B cell (primary cell): ENCODE measurements around the gene RALY. TPM values are rescaled to one million over a fixed set of nuclear protein-coding genes. Genes with fewer than 3 reads are reported as not detected.
A peak's percentile ranks its signal among the peaks of the same experiment; 100 is the strongest.

Experiments used
- ATAC-seq: fragments of 200-7000 bp; cut with Tn5 transposase; one replicate; pipeline ENCODE4 v1.10.0; 2021; ENCODE audit warnings: low read depth, mild to moderate bottlenecking, moderate number of reproducible peaks, moderate library complexity
- CTCF ChIA-PET: fragments of 350-600 bp; sonication (Branson Sonifier 250); formaldehyde crosslinking; loops from one replicate; lab custom pipeline; 2021; ENCODE audit warnings: antibody characterized with exemption, inconsistent platforms; lab: Charles Lee
- POLR2A ChIA-PET: fragments of 350-600 bp; sonication (Branson Sonifier 250); formaldehyde crosslinking; loops from one replicate; lab custom pipeline; 2021; ENCODE audit warnings: antibody characterized with exemption; lab: Charles Lee
- DNase-seq: peaks from one replicate; pipeline ENCODE4 v3.0.0; 2013
- H2AFZ ChIP-seq: 2 replicates; pipeline ENCODE4 v1.6.1; 2012; ENCODE audit warnings: mild to moderate bottlenecking, low read depth, low read length; ENCODE audit not compliant: insufficient read depth, poor library complexity, severe bottlenecking
- H3K27ac ChIP-seq, 2 donors: 1 replicate in 1 of 2; 2 replicates in 1 of 2; pipeline ENCODE4 v1.5.1; 2012 to 2013; ENCODE audit warnings: low read length in 2 of 2, mild to moderate bottlenecking in 2 of 2, moderate library complexity in 1 of 2
- H3K27me3 ChIP-seq, 4 experiments: fragments of 200-600 bp in 1 of 4; sonication (generic) in 1 of 4; replicated peaks in 1 of 4; 1 replicate in 2 of 4; 2 replicates in 2 of 4; pipeline versions ENCODE4 v1.6.1 to v1.7.0; 2013 to 2016; ENCODE audit warnings: low read length in 3 of 4, mild to moderate bottlenecking in 2 of 4, mixed read lengths in 1 of 4, moderate library complexity in 1 of 4; ENCODE audit not compliant: insufficient read depth in 4 of 4, control insufficient read depth in 3 of 4; ENCODE audit errors: control extremely low read depth in 1 of 4
- H3K36me3 ChIP-seq, 2 experiments: replicated peaks in 1 of 2; 1 replicate in 1 of 2; 2 replicates in 1 of 2; pipeline versions ENCODE4 v1.6.1 to v1.7.1; 2013; ENCODE audit warnings: low read length in 1 of 2; ENCODE audit not compliant: insufficient read depth in 2 of 2, control insufficient read depth in 1 of 2; ENCODE audit errors: control extremely low read depth in 1 of 2, extremely low read depth in 1 of 2
- H3K4me1 ChIP-seq, 2 donors: fragments of 200-600 bp in 1 of 2; sonication (generic) in 1 of 2; 1 replicate in 1 of 2; 2 replicates in 1 of 2; pipeline versions ENCODE4 v1.5.1 to v1.6.1; 2013 to 2017; ENCODE audit warnings: low read length in 2 of 2; ENCODE audit not compliant: control insufficient read depth in 2 of 2, insufficient read depth in 2 of 2
- H3K4me2 ChIP-seq: replicated peaks from 2 replicates; pipeline ENCODE3; 2012; ENCODE audit warnings: mild to moderate bottlenecking, low read depth, low read length; ENCODE audit not compliant: poor library complexity, severe bottlenecking
- H3K4me3 ChIP-seq, 5 experiments: fragments of 200-600 bp in 1 of 5; sonication (generic) in 1 of 5; 1 replicate in 3 of 5; 2 replicates in 2 of 5; pipeline versions ENCODE4 v1.5.1 to v1.7.0; 2011 to 2016; ENCODE audit warnings: low read length in 4 of 5, mild to moderate bottlenecking in 4 of 5, low read depth in 2 of 5, control low read depth in 1 of 5, moderate library complexity in 1 of 5; ENCODE audit not compliant: insufficient read depth in 1 of 5; ENCODE audit errors: control extremely low read depth in 1 of 5, extremely low read depth in 1 of 5
- H3K79me2 ChIP-seq: fragments of 200-600 bp; sonication (generic); one replicate; pipeline ENCODE4 v1.6.0; 2016; ENCODE audit warnings: low read length; ENCODE audit not compliant: control insufficient read depth, insufficient read depth
- H3K9ac ChIP-seq: fragments of 200-600 bp; sonication (generic); 2 replicates; pipeline ENCODE4 v1.6.1; 2017; ENCODE audit warnings: mild to moderate bottlenecking, low read length, moderate library complexity
- H3K9me3 ChIP-seq, 3 donors: one replicate each; pipeline versions ENCODE4 v1.6.1 to v1.7.1; 2013; ENCODE audit warnings: low read length in 2 of 3; ENCODE audit not compliant: control insufficient read depth in 2 of 3, insufficient read depth in 1 of 3; ENCODE audit errors: control extremely low read depth in 1 of 3
- H4K20me1 ChIP-seq: 2 replicates; pipeline ENCODE4 v1.6.0; 2012; ENCODE audit warnings: mild to moderate bottlenecking, low read length; ENCODE audit not compliant: insufficient read depth, control insufficient read depth, poor library complexity, severe bottlenecking
- H3K27ac Mint-ChIP-seq: one replicate; pipeline ENCODE4 v1.8.0; 2021; ENCODE audit warnings: mixed read lengths
- H3K27me3 Mint-ChIP-seq: one replicate; pipeline ENCODE4 v1.8.0; 2021; ENCODE audit warnings: mixed read lengths
- H3K4me1 Mint-ChIP-seq: one replicate; pipeline ENCODE4 v1.8.0; 2021; ENCODE audit warnings: mixed read lengths
- H3K4me3 Mint-ChIP-seq: one replicate; pipeline ENCODE4 v1.8.0; 2021; ENCODE audit warnings: mixed read lengths
- H3K9me3 Mint-ChIP-seq: one replicate; pipeline ENCODE4 v1.8.0; 2022; ENCODE audit warnings: mixed read lengths; ENCODE audit not compliant: insufficient read depth
- EZH2 ChIP-seq: IDR thresholded peaks from 2 replicates; pipeline ENCODE4 v1.6.1; 2012; ENCODE audit warnings: borderline replicate concordance, low read depth, mild to moderate bottlenecking, moderate library complexity, low read length; ENCODE audit not compliant: insufficient read depth, poor library complexity, severe bottlenecking
- WGBS: methylation state at CpG from one replicate; pipeline ENCODE4 v1.1.5; 2013; ENCODE audit warnings: missing lambda C conversion rate; ENCODE audit not compliant: insufficient coverage; 5-methylcytosine and 5-hydroxymethylcytosine counted together
- intact Hi-C: fragments of 100-400 bp; cut with micrococcal nuclease; formaldehyde crosslinking; loops from one replicate; pipeline ENCODE4 v1.10.0; 2022
- polyA plus RNA-seq: library from polyadenylated mRNA; depleted of rRNA; stranded (reverse); fragments of >200 nt; gene quantifications from 2 replicates; pipeline ENCODE4 v1.2.3, GENCODE V29; 2012
- total RNA-seq, 2 donors: library from RNA; stranded (reverse); fragments of 120-200 nt in 1 of 2; gene quantifications; 1 replicate in 1 of 2; 2 replicates in 1 of 2; pipeline versions ENCODE4 v1.2.3 to v1.2.4, GENCODE V29; 2013 to 2022
- TF ChIP-seq, protein P1 (sequence below): fragments of 200-600 bp; IDR thresholded peaks from one replicate; pipeline ENCODE4 v1.8.0; 2022; ENCODE audit warnings: antibody characterized with exemption, mild to moderate bottlenecking

RALY gene
- total and polyA plus RNA-seq, 2 donors (not counting 1 experiment from before 2014, with no cell fraction given), result 89.8 to 94.4 TPM

DNA sequence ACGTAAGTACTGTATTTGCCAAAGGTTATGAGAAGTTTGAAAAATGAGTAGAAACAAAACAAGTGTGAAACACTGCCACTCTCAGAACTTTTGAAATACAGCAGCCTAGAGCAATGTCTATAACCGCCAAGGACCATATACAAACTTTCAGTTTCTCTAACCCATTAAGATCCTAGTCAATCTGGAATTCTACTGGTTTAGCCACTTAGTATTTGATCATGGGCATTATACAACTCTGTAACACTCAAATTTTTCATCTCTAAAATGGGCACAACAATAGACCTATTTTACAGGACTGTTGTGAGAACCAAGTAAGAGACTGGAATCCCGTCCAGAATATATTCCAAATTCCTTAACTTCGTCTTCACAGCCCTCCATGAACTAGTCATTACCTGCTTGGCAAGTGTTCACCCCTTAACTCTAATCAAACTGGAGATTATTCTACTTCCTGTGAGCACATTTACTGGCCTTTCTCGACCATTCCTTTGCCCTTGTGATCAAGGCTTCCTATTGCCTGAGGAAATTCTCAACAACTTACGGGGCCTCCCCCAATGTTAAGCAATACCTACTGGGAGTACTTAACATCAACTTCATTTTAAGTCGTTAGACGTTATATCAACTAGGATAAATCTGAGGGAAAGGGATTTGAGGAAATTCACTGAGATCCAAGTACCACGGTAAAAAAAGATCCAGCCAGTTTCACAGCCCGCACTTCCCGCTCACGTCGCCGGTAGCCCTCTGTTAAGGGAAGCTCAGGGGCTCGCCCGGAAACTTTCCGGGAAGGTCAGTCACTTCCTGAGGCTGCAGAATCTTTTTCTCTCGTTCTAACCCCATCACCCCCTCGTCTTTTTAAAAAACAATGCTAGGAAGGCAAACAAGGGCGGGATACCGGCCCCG, 117.3 kb downstream of the RALY start:
- Mint-ChIP-seq H3K27ac (peak overlapping the region; percentile 99), H3K4me1 (peaks cover 50% of the 10 kb centered on the region), H3K4me3 (peak overlapping the region; percentile 99), H3K27me3 (no peaks in the 10 kb centered on the region), H3K9me3 (no peaks in the 10 kb centered on the region)
- Histone ChIP-seq H3K27ac (peak overlapping the region; percentile 80 to 95), H3K9me3 (no peaks in the 10 kb centered on the region), H2AFZ (peak overlapping the region; percentile 85), H3K4me1 (peaks cover 21 to 30% of the 10 kb centered on the region in 2 donors), H3K4me2 (peak overlapping the region; percentile 88), H3K4me3 (peak overlapping the region; percentile 63 to 97 (median 90)), H3K36me3 (peaks cover 0 to 20% of the 10 kb centered on the region in 2 experiments), H3K27me3 (no peaks in the 10 kb centered on the region), H3K79me2 (peaks cover 61% of the 10 kb centered on the region), H4K20me1 (peaks cover 54% of the 10 kb centered on the region), H3K9ac (peak overlapping the region; percentile 93)
- DNase-seq, result no peak
- TF ChIP-seq EZH2, result no peak
- TF ChIP-seq, protein P1, sequence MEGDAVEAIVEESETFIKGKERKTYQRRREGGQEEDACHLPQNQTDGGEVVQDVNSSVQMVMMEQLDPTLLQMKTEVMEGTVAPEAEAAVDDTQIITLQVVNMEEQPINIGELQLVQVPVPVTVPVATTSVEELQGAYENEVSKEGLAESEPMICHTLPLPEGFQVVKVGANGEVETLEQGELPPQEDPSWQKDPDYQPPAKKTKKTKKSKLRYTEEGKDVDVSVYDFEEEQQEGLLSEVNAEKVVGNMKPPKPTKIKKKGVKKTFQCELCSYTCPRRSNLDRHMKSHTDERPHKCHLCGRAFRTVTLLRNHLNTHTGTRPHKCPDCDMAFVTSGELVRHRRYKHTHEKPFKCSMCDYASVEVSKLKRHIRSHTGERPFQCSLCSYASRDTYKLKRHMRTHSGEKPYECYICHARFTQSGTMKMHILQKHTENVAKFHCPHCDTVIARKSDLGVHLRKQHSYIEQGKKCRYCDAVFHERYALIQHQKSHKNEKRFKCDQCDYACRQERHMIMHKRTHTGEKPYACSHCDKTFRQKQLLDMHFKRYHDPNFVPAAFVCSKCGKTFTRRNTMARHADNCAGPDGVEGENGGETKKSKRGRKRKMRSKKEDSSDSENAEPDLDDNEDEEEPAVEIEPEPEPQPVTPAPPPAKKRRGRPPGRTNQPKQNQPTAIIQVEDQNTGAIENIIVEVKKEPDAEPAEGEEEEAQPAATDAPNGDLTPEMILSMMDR, result no peak
- CTCF ChIA-PET, result no interaction called here
- WGBS, result 2% methylated on average over 19 of the region's 22 CpGs
- ATAC-seq, result no peak
- intact Hi-C loops, result loop anchor here (5.0 to 10.0 kb wide), 4 partner anchors 406 to 1844 kb away; partner anchors contain the start of genes C20orf144, DYNLRB1, SCAND1 and SNTA1
- POLR2A ChIA-PET, result no interaction called here
